ENCODE results near the gene SMAD7.

Gene SMAD7

GRCh38 chr18:48924630-48925490 lies 25.9 kb downstream of the SMAD7 start:
- DNase-seq (ENCODE audit: extremely low spot score) = no peak
- TF ChIP-seq LEF1 (IDR thresholded peaks at IDR 0.05; ENCODE audit: borderline replicate concordance) (no peak), NFRKB (IDR thresholded peaks at IDR 0.05) (no peak), PKNOX1 (IDR thresholded peaks at IDR 0.05) (no peak), ELF4 (IDR thresholded peaks at IDR 0.05) (no peak), FOXK2 (IDR thresholded peaks at IDR 0.05) (no peak), TARDBP (IDR thresholded peaks at IDR 0.05) (no peak), ZNF384 (IDR thresholded peaks at IDR 0.05) (no peak), FOXA1 (IDR thresholded peaks at IDR 0.05) (no peak), CTBP1 (IDR thresholded peaks at IDR 0.05; ENCODE audit: borderline replicate concordance) (no peak), BHLHE40 (IDR thresholded peaks at IDR 0.05; ENCODE audit: borderline replicate concordance) (no peak), SUZ12 (IDR thresholded peaks at IDR 0.05) (no peak), ARNT (IDR thresholded peaks at IDR 0.05) (no peak), HDGF (IDR thresholded peaks at IDR 0.05; ENCODE audit: borderline replicate concordance) (no peak), SP1 (IDR thresholded peaks at IDR 0.05) (no peak), FOXM1 (IDR thresholded peaks at IDR 0.05; ENCODE audit: borderline replicate concordance) (no peak), L3MBTL2 (conservative IDR thresholded peaks at IDR 0.05) (no peak)
- CTCF ChIA-PET = interaction anchor here (0.6 to 0.9 kb wide), 2 partner anchors 13 to 766 kb away, joined by 3 to 4 read pairs; no protein-coding TSS in a partner anchor
- POLR2A ChIA-PET = interaction anchor here (1.5 kb wide), 1 partner anchor 17 kb away, joined by 4 read pairs; no protein-coding TSS in a partner anchor

- no peak for DNase-seq (ENCODE audit: extremely low spot score)
- POLR2A ChIA-PET = interaction anchor here (1.5 kb wide), 1 partner anchor 18 kb away, joined by 4 read pairs; no protein-coding TSS in a partner anchor
- TF ChIP-seq SP1 (IDR thresholded peaks at IDR 0.05) (no peak), ARNT (IDR thresholded peaks at IDR 0.05) (no peak), NFRKB (IDR thresholded peaks at IDR 0.05) (no peak), ELF4 (IDR thresholded peaks at IDR 0.05) (no peak), PKNOX1 (IDR thresholded peaks at IDR 0.05) (no peak), BHLHE40 (IDR thresholded peaks at IDR 0.05; ENCODE audit: borderline replicate concordance) (no peak), LEF1 (IDR thresholded peaks at IDR 0.05; ENCODE audit: borderline replicate concordance) (no peak), CTBP1 (IDR thresholded peaks at IDR 0.05; ENCODE audit: borderline replicate concordance) (no peak), TARDBP (IDR thresholded peaks at IDR 0.05) (no peak)
- CTCF ChIA-PET = interaction anchor here (0.6 to 0.9 kb wide), 2 partner anchors 14 to 340 kb away, joined by 3 to 4 read pairs; no protein-coding TSS in a partner anchor
Measured at GRCh38 chr18:48923746-48924629, 26.8 kb downstream of the SMAD7 start.

GRCh38 chr18:48922801-48923730 lies 27.7 kb downstream of the SMAD7 start:
- POLR2A ChIA-PET = interaction anchor here (1.5 kb wide), 1 partner anchor 19 kb away, joined by 4 read pairs; no protein-coding TSS in a partner anchor
- CTCF ChIA-PET = interaction anchor here (0.5 kb wide), 1 partner anchor 11 kb away, joined by 3 read pairs; no protein-coding TSS in a partner anchor
- TF ChIP-seq CTBP1 (IDR thresholded peaks at IDR 0.05; ENCODE audit: borderline replicate concordance) (no peak), LEF1 (IDR thresholded peaks at IDR 0.05; ENCODE audit: borderline replicate concordance) (no peak), FOXA1 (IDR thresholded peaks at IDR 0.05) (no peak), ARNT (IDR thresholded peaks at IDR 0.05) (no peak), SP1 (IDR thresholded peaks at IDR 0.05) (no peak), FOXM1 (IDR thresholded peaks at IDR 0.05; ENCODE audit: borderline replicate concordance) (no peak), ELF4 (IDR thresholded peaks at IDR 0.05) (no peak), PKNOX1 (IDR thresholded peaks at IDR 0.05) (no peak), L3MBTL2 (conservative IDR thresholded peaks at IDR 0.05) (no peak), SUZ12 (IDR thresholded peaks at IDR 0.05) (no peak), ZNF384 (IDR thresholded peaks at IDR 0.05) (no peak), NFRKB (IDR thresholded peaks at IDR 0.05) (no peak), BHLHE40 (IDR thresholded peaks at IDR 0.05; ENCODE audit: borderline replicate concordance) (no peak), TARDBP (IDR thresholded peaks at IDR 0.05) (no peak), HDGF (IDR thresholded peaks at IDR 0.05; ENCODE audit: borderline replicate concordance) (no peak), FOXK2 (IDR thresholded peaks at IDR 0.05) (no peak)
- no peak for DNase-seq (ENCODE audit: extremely low spot score)

- CTCF ChIA-PET = interaction anchor here (0.5 kb wide), 1 partner anchor 10 kb away, joined by 3 read pairs; no protein-coding TSS in a partner anchor
Measured at GRCh38 chr18:48922226-48922800, 28.5 kb downstream of the SMAD7 start.

More at GRCh38 chr18:48922226-48922800, 28.5 kb downstream of the SMAD7 start:
- DNase-seq (ENCODE audit: extremely low spot score) = no peak
- POLR2A ChIA-PET = interaction anchor here (1.1 kb wide), 1 partner anchor 19 kb away, joined by 3 read pairs; no protein-coding TSS in a partner anchor
- TF ChIP-seq HDGF (IDR thresholded peaks at IDR 0.05; ENCODE audit: borderline replicate concordance) (no peak), FOXM1 (IDR thresholded peaks at IDR 0.05; ENCODE audit: borderline replicate concordance) (no peak), BHLHE40 (IDR thresholded peaks at IDR 0.05; ENCODE audit: borderline replicate concordance) (no peak), FOXA1 (IDR thresholded peaks at IDR 0.05) (no peak)
